NOMO-1 (cell line): ENCODE data around the gene EIF2D.
"Not testable (repeated sequence)": the region's sequence is repeated elsewhere in the genome, so short reads cannot be mapped to it uniquely, and the experiment has no call there.

Experiments used
- DNase-seq, 2 experiments: peaks; one replicate each; lab custom pipeline; 2025; ENCODE audit not compliant: unreplicated experiment in 2 of 2; lab: John Stamatoyannopoulos, UW

The EIF2D gene

DNA sequence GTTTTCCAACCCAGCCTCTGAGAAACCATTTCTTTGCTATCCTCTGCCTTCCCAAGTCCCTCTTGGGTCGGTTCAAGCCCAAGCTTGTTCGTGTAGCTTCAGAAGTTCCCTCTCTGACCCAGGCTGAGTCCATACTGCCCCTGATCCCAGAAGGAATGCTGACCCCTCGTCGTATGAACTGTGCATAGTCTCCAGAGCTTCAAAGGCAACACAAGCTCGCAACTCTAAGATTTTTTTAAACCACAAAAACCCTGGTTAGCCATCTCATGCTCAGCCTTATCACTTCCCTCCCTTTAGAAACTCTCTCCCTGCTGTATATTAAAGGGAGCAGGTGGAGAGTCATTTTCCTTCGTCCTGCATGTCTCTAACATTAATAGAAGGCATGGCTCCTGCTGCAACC, 23.8 kb downstream of the EIF2D start:
- no peak for DNase-seq

DNA sequence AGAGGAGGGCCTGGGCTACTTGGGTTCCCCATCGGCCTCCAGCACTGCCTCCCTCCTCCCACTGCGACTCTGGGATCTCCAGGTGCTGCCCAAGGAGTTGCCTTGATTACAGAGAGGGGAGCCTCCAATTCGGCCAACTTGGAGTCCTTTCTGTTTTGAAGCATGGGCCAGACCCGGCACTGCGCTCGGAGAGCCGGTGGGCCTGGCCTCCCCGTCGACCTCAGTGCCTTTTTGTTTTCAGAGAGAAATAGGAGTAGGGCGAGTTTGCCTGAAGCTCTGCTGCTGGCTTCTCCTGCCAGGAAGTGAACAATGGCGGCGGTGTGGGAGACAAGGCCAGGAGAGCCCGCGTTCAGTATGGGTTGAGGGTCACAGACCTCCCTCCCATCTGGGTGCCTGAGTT, 24.4 kb downstream of the EIF2D start:
- no peak for DNase-seq

DNA sequence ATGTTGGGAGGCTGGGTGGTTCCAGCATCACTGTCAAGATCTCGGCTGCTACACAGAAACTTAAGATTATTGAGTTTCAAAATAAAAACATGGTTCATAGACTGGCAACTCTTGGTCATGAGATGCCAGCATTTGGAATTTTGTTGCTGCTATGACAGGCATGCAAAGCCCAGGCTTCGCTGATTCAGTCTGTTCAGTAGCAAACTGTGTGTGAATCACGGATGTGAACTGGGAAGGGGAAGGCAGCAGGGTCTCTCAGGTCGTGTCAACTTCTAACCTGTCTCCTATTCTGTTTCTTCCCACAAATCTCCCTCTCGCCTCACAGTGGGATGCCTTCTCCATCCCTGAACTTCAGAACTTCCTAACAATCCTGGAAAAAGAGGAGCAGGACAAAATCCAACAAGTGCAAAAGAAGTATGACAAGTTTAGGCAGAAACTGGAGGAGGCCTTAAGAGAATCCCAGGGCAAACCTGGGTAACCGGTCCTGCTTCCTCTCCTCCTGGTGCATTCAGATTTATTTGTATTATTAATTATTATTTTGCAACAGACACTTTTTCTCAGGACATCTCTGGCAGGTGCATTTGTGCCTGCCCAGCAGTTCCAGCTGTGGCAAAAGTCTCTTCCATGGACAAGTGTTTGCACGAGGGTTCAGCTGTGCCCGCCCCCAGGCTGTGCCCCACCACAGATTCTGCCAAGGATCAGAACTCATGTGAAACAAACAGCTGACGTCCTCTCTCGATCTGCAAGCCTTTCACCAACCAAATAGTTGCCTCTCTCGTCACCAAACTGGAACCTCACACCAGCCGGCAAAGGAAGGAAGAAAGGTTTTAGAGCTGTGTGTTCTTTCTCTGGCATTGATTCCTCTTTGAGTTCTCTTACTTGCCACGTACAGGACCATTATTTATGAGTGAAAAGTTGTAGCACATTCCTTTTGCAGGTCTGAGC, 25.5 kb downstream of the EIF2D start:
- no peak for DNase-seq

DNA sequence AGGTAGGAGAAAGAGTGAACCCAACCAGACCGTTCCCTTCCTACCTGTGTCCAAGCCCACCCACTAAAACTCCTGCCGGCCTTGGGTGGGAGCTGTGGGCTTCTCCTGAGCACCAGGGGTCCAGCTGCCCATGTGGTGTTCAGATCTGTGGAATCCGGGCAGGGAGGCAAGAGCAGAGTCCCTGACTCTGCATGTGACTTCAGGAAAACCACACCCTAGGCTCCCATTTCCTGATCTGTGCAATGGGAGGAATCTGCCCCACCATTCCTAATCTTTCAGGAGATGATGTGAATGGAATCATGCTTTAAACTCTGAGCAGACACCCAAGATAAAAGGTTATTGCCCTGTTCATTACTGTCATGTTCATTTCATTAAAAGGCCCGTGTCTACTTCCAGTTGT, 27.6 kb downstream of the EIF2D start:
- DNase-seq: no peak

DNA sequence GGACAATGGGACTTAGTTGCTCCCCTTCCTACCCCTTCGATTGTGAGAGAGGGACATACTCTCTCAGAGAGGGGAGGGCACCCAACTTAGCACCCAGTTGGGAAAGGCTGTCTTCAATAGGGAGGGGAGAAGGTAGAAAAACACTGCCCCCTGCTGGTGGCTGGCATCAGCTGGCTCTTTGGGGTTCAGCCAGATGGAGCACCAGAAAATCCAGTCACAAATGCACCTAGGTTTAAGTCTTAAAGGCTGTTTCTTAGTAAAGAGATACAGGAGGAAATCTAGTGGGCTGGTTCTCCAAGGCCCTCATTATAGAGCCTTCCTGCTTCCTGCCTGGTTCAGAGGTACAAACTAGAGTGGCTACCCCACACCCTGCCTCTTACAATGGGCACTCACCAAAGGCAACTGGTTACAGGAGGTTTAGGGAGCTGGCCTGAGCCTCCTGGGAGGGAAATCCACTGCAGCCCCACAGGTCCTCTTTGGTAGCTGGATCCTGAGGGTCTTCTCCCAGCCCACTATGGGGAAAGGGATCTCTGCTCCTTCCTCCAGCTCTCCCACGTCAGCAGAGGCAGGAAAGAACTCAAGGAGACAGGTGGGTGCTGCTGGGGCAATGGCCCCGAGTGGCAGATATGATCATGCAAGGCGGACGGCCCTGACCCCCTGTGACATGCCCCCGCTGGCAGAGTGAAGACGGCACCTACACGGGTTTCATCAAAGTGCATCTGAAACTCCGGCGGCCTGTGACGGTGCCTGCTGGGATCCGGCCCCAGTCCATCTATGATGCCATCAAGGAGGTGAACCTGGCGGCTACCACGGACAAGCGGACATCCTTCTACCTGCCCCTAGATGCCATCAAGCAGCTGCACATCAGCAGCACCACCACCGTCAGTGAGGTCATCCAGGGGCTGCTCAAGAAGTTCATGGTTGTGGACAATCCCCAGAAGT, 28.3 kb downstream of the EIF2D start:
- peak; percentile 51 to 57 for DNase-seq

DNA sequence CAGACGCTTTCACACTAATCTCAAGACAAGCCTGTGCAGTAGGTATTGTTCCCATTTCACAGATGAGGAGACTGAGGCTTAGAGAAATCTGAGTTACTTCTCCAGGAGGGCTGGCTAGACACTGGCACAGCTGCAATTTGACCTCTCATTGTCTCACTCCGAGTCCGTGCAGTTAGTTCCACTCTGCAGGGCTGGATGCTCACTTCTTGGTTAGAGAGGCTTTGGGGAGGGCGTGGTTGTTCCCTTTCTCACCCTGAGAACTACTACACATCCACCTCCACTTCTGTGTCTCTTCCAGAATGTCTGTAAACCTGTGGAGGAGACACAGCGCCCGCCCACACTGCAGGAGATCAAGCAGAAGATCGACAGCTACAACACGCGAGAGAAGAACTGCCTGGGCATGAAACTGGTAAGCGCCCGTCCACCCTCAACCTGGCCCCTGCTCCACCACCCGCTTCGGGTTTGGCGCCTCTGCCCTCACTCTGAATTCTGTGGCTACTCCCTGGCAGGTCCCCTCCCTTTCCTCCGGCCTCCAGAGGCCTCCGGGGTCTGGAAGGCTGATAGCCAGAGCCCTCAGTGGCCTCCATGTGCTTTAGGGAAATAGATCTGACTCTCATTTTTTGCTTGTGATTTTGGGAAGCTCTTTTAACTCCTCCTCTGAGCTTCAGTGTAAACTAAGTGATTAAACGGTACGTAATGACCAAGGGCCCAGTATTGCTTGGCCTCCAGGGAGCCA, 29.1 kb downstream of the EIF2D start:
- peak in 1 of 2 experiments; percentile 57 for DNase-seq

DNA sequence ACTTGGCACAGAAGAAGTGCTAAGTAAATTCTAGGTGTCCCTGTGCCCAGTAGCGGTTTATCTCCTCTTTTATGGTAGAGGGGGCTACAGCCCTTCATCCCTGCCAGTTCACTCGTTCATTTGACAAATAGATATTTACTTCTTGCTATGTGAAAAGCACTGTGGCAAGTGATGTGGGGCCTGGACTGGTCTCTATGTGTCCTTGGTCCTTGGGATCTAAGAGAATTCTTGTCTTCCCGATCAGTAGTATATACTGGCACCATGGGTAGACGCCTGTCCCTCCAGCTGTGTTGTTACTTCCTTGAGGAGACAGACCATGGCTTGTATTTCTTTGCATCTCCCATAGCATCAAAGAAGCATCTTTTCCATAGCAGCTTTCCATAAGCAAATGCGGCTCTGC, 29.7 kb downstream of the EIF2D start:
- DNase-seq: no peak

DNA sequence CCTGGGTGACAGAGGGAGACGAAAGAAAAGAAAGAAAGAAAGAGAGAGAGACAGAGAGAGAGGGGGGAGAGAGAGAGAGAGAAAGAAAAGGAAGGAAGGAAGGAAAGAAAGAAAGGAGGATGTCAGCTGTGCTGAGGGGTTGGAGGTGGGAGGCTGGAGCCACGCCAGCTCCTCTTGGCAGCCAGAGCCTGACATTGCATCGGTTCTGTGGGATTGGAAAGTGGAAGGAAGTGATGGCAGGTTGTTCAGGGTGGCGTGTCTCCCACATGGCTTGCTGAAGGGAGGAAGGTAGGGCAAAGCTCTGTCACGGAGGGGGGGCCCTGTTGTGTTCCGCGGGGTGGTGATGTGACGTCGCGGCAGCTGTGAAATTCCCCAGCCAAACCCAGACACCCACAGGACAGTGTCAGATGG, 30.7 kb downstream of the EIF2D start:
- DNase-seq: no peak

DNA sequence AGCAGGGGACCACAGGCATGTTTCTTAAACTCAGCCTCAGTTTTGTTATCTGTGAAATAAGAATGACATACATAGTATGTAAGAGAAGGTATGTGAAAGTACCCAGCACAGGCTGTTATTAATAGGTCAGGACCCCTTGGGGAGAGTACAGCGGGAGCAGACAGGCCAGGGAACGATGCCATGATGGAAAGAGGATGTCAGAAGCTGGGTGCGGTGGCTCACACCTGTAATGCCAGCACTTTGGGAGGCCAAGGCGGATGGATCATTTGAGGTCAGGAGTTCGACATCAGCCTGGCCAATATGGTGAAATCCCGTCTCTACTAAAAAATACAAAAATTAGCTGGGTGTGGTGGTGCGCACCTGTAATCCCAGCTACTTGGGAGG, 31.2 kb downstream of the EIF2D start:
- not testable (repeated sequence) for DNase-seq

DNA sequence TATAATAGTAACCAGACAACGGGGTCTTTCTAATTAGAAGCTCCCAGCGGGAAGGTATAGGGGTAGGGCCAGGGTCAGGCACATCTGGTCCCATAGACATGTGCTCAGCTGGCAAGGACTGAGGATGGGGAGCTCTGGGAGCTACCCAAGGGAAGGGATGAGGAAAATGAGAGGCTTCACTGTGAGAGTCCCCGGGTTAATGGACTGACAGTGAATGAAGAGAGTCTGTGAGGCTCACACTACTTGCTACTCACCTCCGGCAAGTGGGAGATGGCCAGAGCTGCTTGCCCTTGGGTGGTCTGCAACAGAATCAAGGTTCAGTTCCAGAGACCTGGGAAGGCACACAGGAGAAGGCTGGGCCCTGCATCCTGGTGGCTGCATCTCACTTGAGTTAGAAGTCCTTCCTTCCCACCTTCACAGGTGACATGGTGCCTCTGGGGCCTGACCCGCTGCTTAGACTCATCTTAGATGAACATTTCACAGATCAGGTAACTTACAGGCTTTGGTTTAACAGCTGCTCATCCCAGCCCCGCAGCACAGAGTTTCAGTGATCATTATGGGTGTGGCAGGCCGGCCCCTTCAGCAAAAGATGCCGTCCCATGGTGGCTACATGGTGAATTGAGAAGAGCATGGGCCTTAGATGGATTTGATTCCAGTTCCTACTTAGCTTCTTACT, 31.7 kb downstream of the EIF2D start:
- no peak for DNase-seq

DNA sequence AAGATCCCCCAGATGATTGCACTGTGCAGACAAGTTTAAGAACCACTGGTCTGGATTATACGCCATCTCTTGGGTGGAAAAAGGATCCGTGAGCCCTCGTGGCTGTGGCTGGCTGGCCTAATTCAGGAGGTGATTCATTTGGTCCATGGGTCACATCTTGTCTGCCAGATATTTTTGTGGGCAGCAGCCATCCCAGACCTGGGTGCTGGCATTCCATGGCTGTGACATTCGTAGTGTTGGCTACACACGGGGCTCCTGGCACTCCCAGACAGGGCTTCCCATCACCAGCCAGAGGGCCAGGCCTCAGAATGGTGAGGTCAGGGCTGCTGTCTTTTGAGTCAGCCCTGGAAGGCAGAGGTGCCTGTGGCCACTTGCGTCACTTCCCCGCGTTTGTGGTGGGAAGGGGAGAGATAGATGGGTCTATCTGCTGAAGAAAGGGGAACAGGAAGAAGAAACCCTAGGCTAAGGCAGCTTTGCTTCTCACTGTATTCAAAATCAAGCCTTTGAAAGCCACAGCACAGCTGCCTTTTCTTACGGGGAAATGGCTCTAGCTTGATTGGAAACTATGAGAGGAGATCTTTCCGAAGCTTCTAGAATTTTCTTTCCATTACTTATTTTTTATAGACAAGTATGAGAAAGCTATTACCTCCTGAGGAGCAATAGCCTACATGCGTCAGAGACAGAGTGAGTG, 32.4 kb downstream of the EIF2D start:
- DNase-seq: peak; percentile 93 to 98

DNA sequence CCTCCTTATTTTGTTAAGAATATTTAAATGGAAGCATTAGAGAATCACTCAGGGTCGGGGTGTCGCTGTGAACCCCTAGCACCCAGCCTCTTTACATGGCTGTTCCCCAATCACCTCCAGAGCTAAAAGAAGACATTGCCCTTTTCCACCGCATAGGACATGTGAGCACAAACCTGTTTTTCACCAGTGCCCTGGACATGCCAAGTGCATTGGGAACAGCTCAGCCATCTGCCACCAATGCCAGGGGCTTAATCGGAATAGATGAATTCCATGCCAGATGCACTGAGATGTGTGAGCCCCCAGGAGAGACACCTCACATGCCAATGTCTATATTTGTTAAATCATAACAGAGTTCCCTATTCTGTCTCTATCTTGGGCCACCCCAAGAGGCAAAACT, 33.3 kb downstream of the EIF2D start:
- no peak for DNase-seq

DNA sequence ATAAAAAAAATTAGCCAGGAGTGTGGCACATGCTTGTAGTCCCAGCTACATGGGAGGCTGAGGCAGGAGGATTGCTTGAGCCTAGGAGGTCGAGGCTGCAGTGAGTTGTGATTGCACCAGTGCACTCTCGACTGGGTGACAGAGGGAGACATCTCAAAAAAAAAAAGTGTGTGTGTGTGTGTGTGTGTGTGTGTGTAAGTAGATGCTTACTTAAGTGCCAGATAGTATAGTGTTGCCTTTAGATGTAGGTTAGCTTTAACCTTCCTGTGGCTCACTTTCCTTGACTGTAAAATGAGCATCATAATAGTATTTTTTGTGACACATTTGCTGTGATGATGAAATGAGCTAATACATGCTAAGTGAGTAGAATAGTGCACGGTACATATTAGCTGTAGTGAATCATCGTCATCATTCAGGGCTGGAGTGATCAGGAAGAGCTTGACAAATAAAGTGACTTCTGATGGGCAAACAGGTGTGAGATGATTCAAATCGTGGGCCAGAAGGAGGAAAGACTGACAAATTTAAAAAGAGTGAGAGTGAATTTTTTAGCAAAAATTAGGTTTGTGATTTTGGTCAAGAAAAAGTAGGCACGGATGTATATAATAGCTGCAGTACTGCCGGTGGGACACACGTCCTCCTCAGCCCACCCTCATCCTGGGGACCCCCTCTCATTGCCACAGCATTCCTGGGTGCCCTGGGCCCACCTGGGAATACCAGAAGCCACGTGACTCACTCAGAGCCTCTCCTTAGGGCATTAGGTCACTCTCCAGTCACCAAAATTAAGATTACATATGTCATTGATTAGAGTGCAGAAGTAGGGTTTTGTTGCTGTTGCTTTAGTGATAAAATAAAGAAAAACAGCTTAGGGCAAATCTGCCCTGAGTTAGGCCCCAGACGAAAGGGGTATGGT, 33.9 kb downstream of the EIF2D start:
- DNase-seq: no peak

DNA sequence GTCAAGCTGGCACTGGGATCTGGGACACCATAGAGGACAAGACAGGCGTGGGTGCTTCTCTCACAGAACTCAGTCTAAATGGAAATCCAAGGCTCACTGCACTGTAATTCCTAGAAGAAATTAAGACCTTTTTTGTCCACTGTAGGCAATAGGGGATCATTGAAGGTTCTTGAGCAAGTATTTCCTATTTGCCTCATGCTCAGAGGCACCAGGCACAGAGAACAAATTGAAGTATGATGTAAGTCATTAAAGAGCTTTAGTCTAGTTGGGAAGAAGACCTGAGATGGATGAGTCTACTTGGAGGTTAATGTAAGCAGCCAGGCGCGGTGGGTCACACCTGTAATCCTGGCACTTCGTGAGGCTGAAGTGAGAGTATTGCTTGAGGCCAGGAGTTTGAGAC, 34.6 kb downstream of the EIF2D start:
- no peak for DNase-seq

DNA sequence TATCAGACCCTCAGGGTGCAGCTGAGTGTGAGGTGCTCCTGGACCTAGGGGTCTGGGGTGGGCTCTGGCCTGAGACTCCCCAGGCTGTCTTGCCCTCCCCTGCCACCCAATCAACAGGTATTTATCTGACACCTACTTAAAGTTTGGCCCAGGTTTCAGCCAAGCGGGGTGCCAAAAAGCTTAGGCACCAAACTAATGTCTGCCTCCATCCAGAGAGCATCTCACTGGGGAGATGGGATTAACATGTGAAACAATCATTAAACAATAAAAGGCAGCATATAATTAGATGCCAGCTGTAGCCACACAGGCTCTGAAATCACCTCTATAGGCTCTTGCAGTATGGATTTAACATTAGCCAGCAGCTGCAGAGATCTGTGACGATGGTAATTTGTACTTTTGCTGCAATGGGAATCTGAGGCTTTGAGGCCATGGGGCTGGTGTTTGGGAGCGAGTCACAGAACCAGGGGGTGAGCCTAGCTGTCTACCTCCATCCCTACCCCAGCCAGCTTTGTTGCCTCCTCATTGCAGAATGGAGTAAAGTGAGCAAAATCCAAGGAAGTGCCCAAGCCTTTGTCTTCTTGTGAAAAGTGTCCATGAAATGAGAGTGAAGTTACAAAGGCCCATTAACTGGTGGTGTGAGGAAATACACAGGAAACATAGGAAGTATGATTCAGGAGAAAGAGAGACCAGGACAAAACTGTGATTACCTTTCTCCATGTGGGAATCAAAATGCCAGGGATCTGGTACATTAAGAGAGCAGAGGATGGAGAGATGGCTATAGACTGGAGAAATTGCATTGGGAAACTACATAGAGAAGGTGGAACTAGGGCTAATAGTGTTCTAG, 36.1 kb downstream of the EIF2D start:
- no peak for DNase-seq

DNA sequence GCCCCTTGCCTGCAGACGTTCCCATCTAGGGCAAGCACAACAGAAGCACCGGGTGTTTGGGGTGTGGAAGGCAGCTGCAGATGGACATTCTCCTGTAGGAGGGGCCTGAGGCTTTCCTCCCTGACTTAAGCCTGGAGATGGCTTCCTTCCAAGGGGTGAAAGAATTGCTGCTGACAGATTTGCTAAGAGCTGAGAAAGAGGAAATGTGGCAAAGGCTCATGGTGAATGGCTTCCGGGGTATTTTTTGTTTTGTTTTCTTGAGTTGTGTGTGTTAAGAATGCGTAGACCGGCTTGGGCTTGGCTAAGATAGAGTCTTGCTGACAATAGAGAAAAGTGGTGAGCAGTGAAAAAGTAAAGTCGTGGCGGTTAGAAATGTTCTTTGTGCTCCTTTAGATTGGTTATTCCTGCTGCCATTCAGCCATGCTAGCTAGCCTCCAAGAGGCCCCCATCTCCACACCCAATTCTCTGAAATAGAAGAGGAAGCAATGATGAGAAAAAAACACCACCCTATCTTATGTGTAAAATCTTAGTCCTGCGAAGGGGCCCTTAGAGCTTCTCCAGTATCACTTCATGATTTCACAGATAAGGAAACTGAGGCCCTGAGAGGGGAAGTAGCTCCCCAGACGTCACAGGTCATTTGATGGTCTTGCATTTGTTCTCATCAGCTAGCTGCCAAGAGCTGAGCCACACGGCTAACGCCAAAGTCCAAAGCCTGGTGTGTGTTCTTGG, 36.9 kb downstream of the EIF2D start:
- peak; percentile 90 to 95 for DNase-seq

DNA sequence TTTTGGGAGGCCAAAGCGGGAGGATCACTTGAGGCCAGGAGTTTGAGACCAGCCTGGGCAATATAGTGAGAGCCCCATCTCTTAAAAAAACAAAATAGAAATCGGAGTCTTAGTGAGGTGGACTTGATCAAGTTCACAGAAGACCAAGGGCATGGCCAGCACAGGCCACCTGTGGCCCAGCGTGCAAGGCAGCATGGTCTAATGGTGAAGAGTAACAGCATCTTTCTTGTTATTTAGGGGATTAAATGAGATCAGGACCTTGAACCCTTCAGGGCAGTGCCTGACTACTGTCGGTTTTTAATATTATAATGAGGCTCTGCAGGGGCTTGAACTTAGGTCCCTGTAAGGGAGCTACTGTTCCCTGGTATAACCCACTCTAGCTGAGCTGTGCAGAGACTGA, 38.5 kb downstream of the EIF2D start:
- DNase-seq: no peak
